SK-N-SH (cell line): ENCODE results near the gene HOXD11. TPM values are rescaled to one million over a fixed set of nuclear protein-coding genes. Genes with fewer than 3 reads are reported as not detected.

Experiments
- CTCF ChIA-PET: fragments of 300-600, 350-600 bp; formaldehyde crosslinking; extraction: SDS; loops from one replicate; lab custom pipeline; 2021; lab: Yijun Ruan, JAX
- POLR2A ChIA-PET: fragments of 350-600 bp; sonication (Branson Sonifier 250); formaldehyde crosslinking; extraction: SDS; loops from one replicate; lab custom pipeline; 2020; ENCODE audit warnings: antibody characterized with exemption, inconsistent platforms; lab: Yijun Ruan, JAX
- DNase-seq: peaks from one replicate; pipeline ENCODE4 v3.0.0; 2012
- H2AFZ ChIP-seq: fragments of 200-600 bp; sonication (generic); 2 replicates; pipeline ENCODE4 v1.8.1; 2016; ENCODE audit warnings: antibody characterized with exemption, mild to moderate bottlenecking, low read depth
- H3F3A ChIP-seq: fragments of 200-600 bp; sonication (generic); replicated peaks from 2 replicates; pipeline ENCODE3; 2016; ENCODE audit warnings: antibody characterized with exemption, mild to moderate bottlenecking; ENCODE audit not compliant: insufficient read depth
- H3K27ac ChIP-seq, 2 experiments: fragments of 200-500 bp in 1 of 2; fragments of 200-600 bp in 1 of 2; sonication (Bioruptor generic) in 1 of 2; sonication (generic), shearing (Covaris generic) in 1 of 2; 2 replicates each; pipeline versions ENCODE4 v1.5.1 to v1.6.1; 2014 to 2016; ENCODE audit warnings: low read depth in 2 of 2, inconsistent platforms in 1 of 2, low read length in 1 of 2, mild to moderate bottlenecking in 1 of 2, mixed read lengths in 1 of 2
- H3K27me3 ChIP-seq: fragments of 200-600 bp; sonication (generic), shearing (Covaris generic); 2 replicates; pipeline ENCODE4 v1.6.1; 2016; ENCODE audit warnings: mixed run types; ENCODE audit not compliant: insufficient read depth
- H3K36me3 ChIP-seq, 2 experiments: fragments of 200-500 bp in 1 of 2; fragments of 200-600 bp in 1 of 2; sonication (Bioruptor generic) in 1 of 2; sonication (generic) in 1 of 2; replicated peaks in 1 of 2; 2 replicates each; pipeline versions ENCODE3 to v1.5.1; 2014 to 2016; ENCODE audit warnings: low read length in 1 of 2, mild to moderate bottlenecking in 1 of 2; ENCODE audit not compliant: insufficient read depth in 2 of 2, control insufficient read depth in 1 of 2
- H3K4me1 ChIP-seq, 2 experiments: fragments of 200-500 bp in 1 of 2; fragments of 200-600 bp in 1 of 2; sonication (Bioruptor generic) in 1 of 2; sonication (generic), shearing (Covaris generic) in 1 of 2; 2 replicates each; pipeline versions ENCODE4 v1.5.1 to v1.6.1; 2014 to 2016; ENCODE audit warnings: low read depth in 1 of 2, low read length in 1 of 2, mixed run types in 1 of 2; ENCODE audit not compliant: insufficient read depth in 2 of 2, control insufficient read depth in 1 of 2
- H3K4me2 ChIP-seq: fragments of 200-600 bp; sonication (generic), shearing (Covaris generic); 2 replicates; pipeline ENCODE4 v1.6.1; 2017; ENCODE audit warnings: mixed run types
- H3K4me3 ChIP-seq, 2 experiments: fragments of 200-500 bp in 1 of 2; fragments of 200-600 bp in 1 of 2; sonication (Bioruptor generic) in 1 of 2; sonication (generic), shearing (Covaris generic) in 1 of 2; 2 replicates each; pipeline versions ENCODE4 v1.5.1 to v1.8.1; 2014 to 2016; ENCODE audit warnings: low read depth in 2 of 2, inconsistent platforms in 1 of 2, low read length in 1 of 2, mild to moderate bottlenecking in 1 of 2, mixed read lengths in 1 of 2, moderate library complexity in 1 of 2
- H3K79me2 ChIP-seq: fragments of 200-600 bp; sonication (generic); 2 replicates; pipeline ENCODE4 v1.8.1; 2017; ENCODE audit warnings: mild to moderate bottlenecking; ENCODE audit not compliant: insufficient read depth
- H3K9ac ChIP-seq: fragments of 200-600 bp; sonication (generic); 2 replicates; pipeline ENCODE4 v1.6.1; 2017; ENCODE audit warnings: mixed run types
- H3K9me2 ChIP-seq: fragments of 200-600 bp; sonication (generic); 2 replicates; pipeline ENCODE4 v1.6.1; 2017; ENCODE audit warnings: mixed run types
- H3K9me3 ChIP-seq: fragments of 200-600 bp; sonication (generic); 2 replicates; pipeline ENCODE4 v1.6.1; 2017; ENCODE audit warnings: mixed run types, mild to moderate bottlenecking, moderate library complexity
- H4K20me1 ChIP-seq: fragments of 200-600 bp; sonication (generic); 2 replicates; pipeline ENCODE4 v1.6.1; 2017; ENCODE audit warnings: mild to moderate bottlenecking, mixed run types; ENCODE audit not compliant: insufficient read depth
- ELF1 ChIP-seq: IDR thresholded peaks from 2 replicates; pipeline ENCODE4 v1.4.0; 2012
- FOSL2 ChIP-seq: IDR thresholded peaks from 2 replicates; pipeline ENCODE4 v1.4.0; 2012; ENCODE audit warnings: low read depth, mild to moderate bottlenecking, moderate library complexity, borderline replicate concordance
- FOXM1 ChIP-seq: IDR thresholded peaks from 2 replicates; pipeline ENCODE4 v1.4.0; 2012; ENCODE audit warnings: low read depth, mild to moderate bottlenecking
- GABPA ChIP-seq: IDR thresholded peaks from 2 replicates; pipeline ENCODE4 v1.4.0; 2012; ENCODE audit warnings: low read depth, mild to moderate bottlenecking
- GATA2 ChIP-seq: sonication (generic); formaldehyde crosslinking; IDR thresholded peaks from 2 replicates; pipeline ENCODE4 v1.5.0; 2020; ENCODE audit warnings: mild to moderate bottlenecking, missing genetic modification reagents
- JUND ChIP-seq: IDR thresholded peaks from 2 replicates; pipeline ENCODE4 v1.4.0; 2012
- MEF2A ChIP-seq: IDR thresholded peaks from 2 replicates; pipeline ENCODE4 v1.4.0; 2012; ENCODE audit warnings: low read depth, borderline replicate concordance
- POLR2AphosphoS5 ChIP-seq: IDR thresholded peaks from 2 replicates; pipeline ENCODE4 v1.6.1; 2012; ENCODE audit warnings: low read depth, low read length
- RAD21 ChIP-seq: IDR thresholded peaks from 2 replicates; pipeline ENCODE4 v1.6.1; 2012; ENCODE audit warnings: mild to moderate bottlenecking, low read length
- RCOR1 ChIP-seq: fragments of 150-350 bp; IDR thresholded peaks from 2 replicates; pipeline ENCODE4 v1.6.1; 2017; ENCODE audit warnings: antibody characterized with exemption, low read length
- REST ChIP-seq: IDR thresholded peaks from 2 replicates; pipeline ENCODE4 v1.6.1; 2012; ENCODE audit warnings: mild to moderate bottlenecking, low read depth, low read length, moderate library complexity
- SMC3 ChIP-seq: IDR thresholded peaks from 2 replicates; pipeline ENCODE4 v1.6.1; 2012; ENCODE audit warnings: low read depth, low read length, improper control_type of control experiment
- TCF12 ChIP-seq: IDR thresholded peaks from 2 replicates; pipeline ENCODE4 v1.4.0; 2012
- TEAD4 ChIP-seq: IDR thresholded peaks from 2 replicates; pipeline ENCODE4 v1.4.0; 2012; ENCODE audit warnings: mild to moderate bottlenecking, borderline replicate concordance; ENCODE audit not compliant: insufficient read depth
- YY1 ChIP-seq: IDR thresholded peaks from 2 replicates; pipeline ENCODE4 v1.4.0; 2012; ENCODE audit warnings: low read depth, mild to moderate bottlenecking
- WGBS: methylation state at CpG from one replicate; pipeline ENCODE4 v1.1.6; 2017; ENCODE audit warnings: low lambda C conversion rate; 5-methylcytosine and 5-hydroxymethylcytosine counted together
- polyA plus RNA-seq, 3 experiments: library from polyadenylated mRNA; depleted of rRNA; stranded (reverse); fragments of >200 nt; gene quantifications; 2 replicates each; pipeline ENCODE4 v1.2.3, GENCODE V29; 2012
- TF ChIP-seq, protein P1 (sequence below): fragments of 150-350 bp; IDR thresholded peaks from 2 replicates; pipeline ENCODE4 v1.6.1; 2017; ENCODE audit warnings: antibody characterized with exemption, low read length, low read depth, borderline replicate concordance
- TF ChIP-seq, protein P2 (sequence below): IDR thresholded peaks from 2 replicates; pipeline ENCODE4 v1.4.0; 2012; ENCODE audit warnings: low read depth, borderline replicate concordance
- TF ChIP-seq, protein P3 (sequence below): fragments of 200-600 bp; sonication (generic); IDR thresholded peaks from 2 replicates; pipeline ENCODE4 v1.6.1; 2017; ENCODE audit warnings: antibody characterized with exemption, mild to moderate bottlenecking, moderate library complexity

Gene HOXD11
- polyA plus RNA-seq, 1 of the 3 experiments (the other 2 are of a cell fraction): not detected

GRCh38 chr2:176074919-176075425 lies 32.1 kb upstream of the HOXD11 start:
- Histone ChIP-seq H3K9ac (no peak overlapping the region), H3K4me2 (no peak overlapping the region), H3K4me1 (peaks cover 0 to 4% of the 10 kb centered on the region in 2 experiments; a peak in 1 of 4 replicates), H4K20me1 (no peaks in the 10 kb centered on the region), H2AFZ (no peak overlapping the region), H3K9me2 (no peaks in the 10 kb centered on the region), H3K27ac (no peak overlapping the region), H3K36me3 (no peaks in the 10 kb centered on the region), H3F3A (peaks cover 3% of the 10 kb centered on the region), H3K9me3 (no peaks in the 10 kb centered on the region), H3K4me3 (no peak overlapping the region), H3K27me3 (peaks cover 24% of the 10 kb centered on the region), H3K79me2 (no peaks in the 10 kb centered on the region)
- no peak for TF ChIP-seq REST
- no peak for TF ChIP-seq GATA2 (CRISPR knock-in tag)
- no peak for TF ChIP-seq TEAD4
- TF ChIP-seq FOXM1: no peak
- TF ChIP-seq, protein P1, sequence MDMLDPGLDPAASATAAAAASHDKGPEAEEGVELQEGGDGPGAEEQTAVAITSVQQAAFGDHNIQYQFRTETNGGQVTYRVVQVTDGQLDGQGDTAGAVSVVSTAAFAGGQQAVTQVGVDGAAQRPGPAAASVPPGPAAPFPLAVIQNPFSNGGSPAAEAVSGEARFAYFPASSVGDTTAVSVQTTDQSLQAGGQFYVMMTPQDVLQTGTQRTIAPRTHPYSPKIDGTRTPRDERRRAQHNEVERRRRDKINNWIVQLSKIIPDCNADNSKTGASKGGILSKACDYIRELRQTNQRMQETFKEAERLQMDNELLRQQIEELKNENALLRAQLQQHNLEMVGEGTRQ: no peak
- no peak for TF ChIP-seq FOSL2
- TF ChIP-seq YY1: no peak
- TF ChIP-seq ELF1: no peak
- no peak for TF ChIP-seq JUND
- TF ChIP-seq RAD21: no peak
- TF ChIP-seq POLR2AphosphoS5: no peak
- TF ChIP-seq, protein P2, sequence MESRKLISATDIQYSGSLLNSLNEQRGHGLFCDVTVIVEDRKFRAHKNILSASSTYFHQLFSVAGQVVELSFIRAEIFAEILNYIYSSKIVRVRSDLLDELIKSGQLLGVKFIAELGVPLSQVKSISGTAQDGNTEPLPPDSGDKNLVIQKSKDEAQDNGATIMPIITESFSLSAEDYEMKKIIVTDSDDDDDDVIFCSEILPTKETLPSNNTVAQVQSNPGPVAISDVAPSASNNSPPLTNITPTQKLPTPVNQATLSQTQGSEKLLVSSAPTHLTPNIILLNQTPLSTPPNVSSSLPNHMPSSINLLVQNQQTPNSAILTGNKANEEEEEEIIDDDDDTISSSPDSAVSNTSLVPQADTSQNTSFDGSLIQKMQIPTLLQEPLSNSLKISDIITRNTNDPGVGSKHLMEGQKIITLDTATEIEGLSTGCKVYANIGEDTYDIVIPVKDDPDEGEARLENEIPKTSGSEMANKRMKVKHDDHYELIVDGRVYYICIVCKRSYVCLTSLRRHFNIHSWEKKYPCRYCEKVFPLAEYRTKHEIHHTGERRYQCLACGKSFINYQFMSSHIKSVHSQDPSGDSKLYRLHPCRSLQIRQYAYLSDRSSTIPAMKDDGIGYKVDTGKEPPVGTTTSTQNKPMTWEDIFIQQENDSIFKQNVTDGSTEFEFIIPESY: no peak
- no peak for TF ChIP-seq RCOR1
- no peak for TF ChIP-seq SMC3
- no peak for TF ChIP-seq TCF12
- TF ChIP-seq, protein P3, sequence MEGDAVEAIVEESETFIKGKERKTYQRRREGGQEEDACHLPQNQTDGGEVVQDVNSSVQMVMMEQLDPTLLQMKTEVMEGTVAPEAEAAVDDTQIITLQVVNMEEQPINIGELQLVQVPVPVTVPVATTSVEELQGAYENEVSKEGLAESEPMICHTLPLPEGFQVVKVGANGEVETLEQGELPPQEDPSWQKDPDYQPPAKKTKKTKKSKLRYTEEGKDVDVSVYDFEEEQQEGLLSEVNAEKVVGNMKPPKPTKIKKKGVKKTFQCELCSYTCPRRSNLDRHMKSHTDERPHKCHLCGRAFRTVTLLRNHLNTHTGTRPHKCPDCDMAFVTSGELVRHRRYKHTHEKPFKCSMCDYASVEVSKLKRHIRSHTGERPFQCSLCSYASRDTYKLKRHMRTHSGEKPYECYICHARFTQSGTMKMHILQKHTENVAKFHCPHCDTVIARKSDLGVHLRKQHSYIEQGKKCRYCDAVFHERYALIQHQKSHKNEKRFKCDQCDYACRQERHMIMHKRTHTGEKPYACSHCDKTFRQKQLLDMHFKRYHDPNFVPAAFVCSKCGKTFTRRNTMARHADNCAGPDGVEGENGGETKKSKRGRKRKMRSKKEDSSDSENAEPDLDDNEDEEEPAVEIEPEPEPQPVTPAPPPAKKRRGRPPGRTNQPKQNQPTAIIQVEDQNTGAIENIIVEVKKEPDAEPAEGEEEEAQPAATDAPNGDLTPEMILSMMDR: no peak
- no peak for TF ChIP-seq MEF2A
- no peak for TF ChIP-seq GABPA
- WGBS: 74% methylated on average over 7 of the region's 7 CpGs
- no peak for DNase-seq
- ChIA-PET CTCF (interaction anchor here (0.6 to 3.3 kb wide), 9 partner anchors 10 to 1378 kb away, joined by 3 to 10 read pairs (median 3); no protein-coding TSS in a partner anchor), POLR2A (no interaction called here)
